Measurements from ENCODE around the gene SNTN. TPM values are rescaled to one million over a fixed set of nuclear protein-coding genes. Genes with fewer than 3 reads are reported as not detected.

Gene SNTN
- total RNA-seq, 4 donors from 2014 or later, result not detected

DNA sequence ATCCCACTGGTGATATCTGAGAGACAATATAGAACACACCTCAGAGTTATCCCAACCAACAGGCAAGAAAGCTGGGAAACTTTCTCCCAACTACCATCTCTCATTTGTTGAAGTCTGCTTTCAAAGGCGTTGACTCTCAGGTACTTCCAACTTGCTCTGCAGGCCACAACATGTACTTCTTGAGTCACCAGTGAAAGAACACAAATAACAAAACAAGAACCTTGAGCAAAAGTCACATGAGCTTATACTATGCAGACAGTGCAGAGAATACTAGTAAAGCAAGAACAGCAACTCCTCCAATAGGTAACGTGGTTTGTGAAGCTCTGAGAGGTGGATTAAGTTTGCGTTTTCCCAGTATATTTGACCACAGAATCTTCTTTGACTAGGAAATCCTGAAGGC, 20.6 kb downstream of the SNTN start:
- Histone ChIP-seq H3K4me1 (no peaks in the 10 kb centered on the region), H3K4me3 (no peak overlapping the region), H3K9me3 (no peaks in the 10 kb centered on the region), H3K36me3 (no peaks in the 10 kb centered on the region), H3K27me3 (no peaks in the 10 kb centered on the region), H3K27ac (no peak overlapping the region)
- WGBS, 2 donors, result 92 to 97% methylated on average over 3 of the region's 3 CpGs
- TF ChIP-seq, protein P1, sequence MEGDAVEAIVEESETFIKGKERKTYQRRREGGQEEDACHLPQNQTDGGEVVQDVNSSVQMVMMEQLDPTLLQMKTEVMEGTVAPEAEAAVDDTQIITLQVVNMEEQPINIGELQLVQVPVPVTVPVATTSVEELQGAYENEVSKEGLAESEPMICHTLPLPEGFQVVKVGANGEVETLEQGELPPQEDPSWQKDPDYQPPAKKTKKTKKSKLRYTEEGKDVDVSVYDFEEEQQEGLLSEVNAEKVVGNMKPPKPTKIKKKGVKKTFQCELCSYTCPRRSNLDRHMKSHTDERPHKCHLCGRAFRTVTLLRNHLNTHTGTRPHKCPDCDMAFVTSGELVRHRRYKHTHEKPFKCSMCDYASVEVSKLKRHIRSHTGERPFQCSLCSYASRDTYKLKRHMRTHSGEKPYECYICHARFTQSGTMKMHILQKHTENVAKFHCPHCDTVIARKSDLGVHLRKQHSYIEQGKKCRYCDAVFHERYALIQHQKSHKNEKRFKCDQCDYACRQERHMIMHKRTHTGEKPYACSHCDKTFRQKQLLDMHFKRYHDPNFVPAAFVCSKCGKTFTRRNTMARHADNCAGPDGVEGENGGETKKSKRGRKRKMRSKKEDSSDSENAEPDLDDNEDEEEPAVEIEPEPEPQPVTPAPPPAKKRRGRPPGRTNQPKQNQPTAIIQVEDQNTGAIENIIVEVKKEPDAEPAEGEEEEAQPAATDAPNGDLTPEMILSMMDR (IDR thresholded peaks at IDR 0.05), result no peak
- TF ChIP-seq EP300 (IDR thresholded peaks at IDR 0.05) (no peak), POLR2A (IDR thresholded peaks at IDR 0.05) (no peak)
- DNase-seq (ENCODE audit: low spot score in 2 of 2), result no peak

DNA sequence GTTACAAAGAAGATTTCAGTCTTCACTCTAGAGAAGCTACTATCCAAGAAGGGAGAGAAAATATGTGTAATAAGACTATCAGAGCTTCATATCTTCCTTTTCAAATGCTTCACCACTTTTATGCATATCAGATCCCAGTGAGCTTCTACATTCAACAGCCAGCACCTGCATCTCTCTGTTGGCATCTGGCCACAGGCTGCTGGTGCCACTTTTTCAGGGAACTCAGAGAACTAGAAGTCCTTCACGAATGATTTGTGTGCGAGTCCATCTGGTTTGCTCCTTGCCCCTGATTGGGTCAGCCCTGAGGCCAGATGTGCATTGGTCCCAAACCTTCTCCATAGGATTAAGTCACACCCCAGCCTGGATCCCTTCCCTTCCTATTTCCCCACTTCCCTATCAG, 22.1 kb downstream of the SNTN start:
- no peaks in the 10 kb centered on the region for H3K9me3 ChIP-seq
- TF ChIP-seq EP300 (IDR thresholded peaks at IDR 0.05), result no peak
- TF ChIP-seq, protein P1 (IDR thresholded peaks at IDR 0.05), result no peak
- H3K27me3 ChIP-seq, result no peaks in the 10 kb centered on the region
- 70 to 90% methylated on average over 2 of the region's 2 CpGs for WGBS, 2 donors
- H3K4me3 ChIP-seq, result no peak overlapping the region
- no peaks in the 10 kb centered on the region for H3K36me3 ChIP-seq
- DNase-seq (ENCODE audit: low spot score in 2 of 2), result no peak
- H3K27ac ChIP-seq, result no peak overlapping the region
- no peaks in the 10 kb centered on the region for H3K4me1 ChIP-seq

DNA sequence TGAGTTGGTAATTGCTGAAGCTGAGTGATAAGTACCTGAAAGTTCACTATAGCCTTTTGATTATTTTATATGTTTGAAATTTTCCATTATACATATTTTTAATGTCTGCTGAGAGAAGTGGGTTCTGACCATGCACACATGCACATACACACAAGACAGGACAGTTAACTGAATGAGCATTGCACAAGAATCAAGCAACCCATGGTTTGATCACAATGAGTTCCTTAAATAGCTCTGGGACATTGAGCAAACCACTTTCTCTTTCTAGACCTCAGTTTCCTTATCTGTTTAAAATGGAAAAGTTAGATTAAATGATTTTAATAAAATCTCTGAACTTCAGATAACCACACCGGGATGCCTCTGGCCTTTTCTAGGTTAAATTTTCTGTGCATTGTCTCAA, 26.7 kb downstream of the SNTN start:
- H3K4me3 ChIP-seq, result no peak overlapping the region
- H3K4me1 ChIP-seq, result no peaks in the 10 kb centered on the region
- DNase-seq (ENCODE audit: low spot score in 2 of 2), result no peak
- no peak for TF ChIP-seq EP300 (IDR thresholded peaks at IDR 0.05)
- TF ChIP-seq POLR2A (IDR thresholded peaks at IDR 0.05), result no peak
- TF ChIP-seq, protein P1 (IDR thresholded peaks at IDR 0.05), result no peak
- WGBS, 2 donors, result 86 to 94% methylated on average over 1 of the region's 1 CpG
- no peaks in the 10 kb centered on the region for H3K36me3 ChIP-seq
- H3K9me3 ChIP-seq, result no peaks in the 10 kb centered on the region
- no peaks in the 10 kb centered on the region for H3K27me3 ChIP-seq
- H3K27ac ChIP-seq, result no peak overlapping the region

DNA sequence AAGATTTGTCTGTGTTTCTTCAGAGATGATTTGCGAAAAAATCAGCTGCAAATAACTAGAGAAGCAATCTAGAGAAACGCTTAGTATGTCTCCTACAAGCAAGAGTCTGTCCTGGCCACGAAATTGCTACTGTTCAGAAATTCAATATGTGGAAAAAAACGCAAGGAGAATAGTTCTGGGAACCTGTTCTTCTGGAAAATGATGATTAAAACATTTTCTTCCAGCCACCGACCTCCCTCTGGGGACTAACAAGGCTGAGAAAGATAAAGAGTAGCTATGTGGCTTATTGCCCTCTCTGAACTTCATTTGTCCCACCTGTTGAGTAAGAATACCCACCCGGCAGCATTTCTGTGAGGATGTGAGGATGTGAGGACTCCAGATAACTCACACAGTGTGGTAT, 31.6 kb downstream of the SNTN start:
- no peaks in the 10 kb centered on the region for H3K36me3 ChIP-seq
- H3K9me3 ChIP-seq, result no peaks in the 10 kb centered on the region
- no peak for DNase-seq (ENCODE audit: low spot score in 2 of 2)
- H3K4me3 ChIP-seq, result no peak overlapping the region
- 71 to 76% methylated on average over 6 of the region's 6 CpGs for WGBS, 2 donors
- TF ChIP-seq EP300 (IDR thresholded peaks at IDR 0.05) (no peak), POLR2A (IDR thresholded peaks at IDR 0.05) (no peak)
- TF ChIP-seq, protein P1 (IDR thresholded peaks at IDR 0.05), result no peak
- H3K27me3 ChIP-seq, result no peaks in the 10 kb centered on the region
- H3K4me1 ChIP-seq, result no peaks in the 10 kb centered on the region
- H3K27ac ChIP-seq, result no peak overlapping the region

DNA sequence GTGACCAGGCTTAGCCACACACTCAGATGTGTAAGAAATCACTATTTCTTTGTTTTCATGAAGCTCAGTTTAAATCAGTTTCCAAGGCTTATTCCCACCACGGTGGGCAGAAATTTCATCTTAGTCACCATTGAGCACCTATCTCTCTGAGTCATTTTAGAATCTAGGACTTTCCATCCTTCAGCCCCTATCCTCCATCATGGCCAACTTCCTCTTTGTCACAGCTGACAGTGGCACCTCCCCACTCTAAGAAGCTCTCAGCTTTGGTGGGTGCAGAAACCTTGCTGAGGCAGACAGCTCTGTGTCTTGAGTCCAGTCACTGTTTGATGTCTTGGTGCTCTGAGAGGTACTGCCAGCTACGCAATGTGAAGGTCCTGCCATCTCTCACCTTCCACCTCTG, 32.9 kb downstream of the SNTN start:
- Histone ChIP-seq H3K27me3 (no peaks in the 10 kb centered on the region), H3K36me3 (no peaks in the 10 kb centered on the region), H3K9me3 (no peaks in the 10 kb centered on the region), H3K4me1 (no peaks in the 10 kb centered on the region), H3K4me3 (no peak overlapping the region), H3K27ac (no peak overlapping the region)
- 80 to 90% methylated on average over 2 of the region's 2 CpGs for WGBS, 2 donors
- no peak for DNase-seq (ENCODE audit: low spot score in 2 of 2)
- no peak for TF ChIP-seq POLR2A (IDR thresholded peaks at IDR 0.05)
- TF ChIP-seq, protein P1 (IDR thresholded peaks at IDR 0.05), result no peak
- no peak for TF ChIP-seq EP300 (IDR thresholded peaks at IDR 0.05)
